Amniotic epithelial cell (primary cell): ENCODE data around the gene YIF1A.
"Not testable (repeated sequence)": the region's sequence is repeated elsewhere in the genome, so short reads cannot be mapped to it uniquely, and the experiment has no call there.

Experiments
- DNase-seq: peaks from one replicate; pipeline ENCODE4 v3.0.0-alpha.2; 2010; ENCODE audit warnings: low read depth

YIF1A gene

GRCh38 chr11:66268952-66269905, 19.7 kb downstream of the YIF1A start:
- peak; percentile 25 for DNase-seq

- peak; percentile 97 for DNase-seq
Observed at GRCh38 chr11:66268244-66268951, 20.5 kb downstream of the YIF1A start, which contains the start of gene RAB1B. RAB1B (plus strand) TSS chr11:66268639; CDS start chr11:66268680, 41 bp downstream.

GRCh38 chr11:66267379-66268243, 21.3 kb downstream of the YIF1A start:
- DNase-seq = peak; percentile 76

- no peak for DNase-seq
Observed at GRCh38 chr11:66267039-66267378, 21.9 kb downstream of the YIF1A start.

GRCh38 chr11:66266378-66267038, 22.4 kb downstream of the YIF1A start:
- DNase-seq = no peak

- DNase-seq = no peak
Observed at GRCh38 chr11:66265531-66266377, 23.2 kb downstream of the YIF1A start.

GRCh38 chr11:66264914-66265313, 24.0 kb downstream of the YIF1A start:
- DNase-seq = no peak

GRCh38 chr11:66264383-66264782, 24.6 kb downstream of the YIF1A start:
- DNase-seq = no peak

GRCh38 chr11:66263785-66264184, 25.2 kb downstream of the YIF1A start:
- no peak for DNase-seq

GRCh38 chr11:66263231-66263630, 25.7 kb downstream of the YIF1A start:
- no peak for DNase-seq

GRCh38 chr11:66262696-66263095, 26.2 kb downstream of the YIF1A start:
- no peak for DNase-seq

GRCh38 chr11:66262191-66262590, 26.8 kb downstream of the YIF1A start:
- DNase-seq = no peak

GRCh38 chr11:66261578-66261977, 27.4 kb downstream of the YIF1A start:
- DNase-seq = no peak

GRCh38 chr11:66259956-66260355, 29.0 kb downstream of the YIF1A start:
- DNase-seq = no peak

GRCh38 chr11:66259225-66259624, 29.7 kb downstream of the YIF1A start:
- no peak for DNase-seq

GRCh38 chr11:66258473-66258893, 30.5 kb downstream of the YIF1A start:
- DNase-seq = no peak

GRCh38 chr11:66253081-66253480, 35.9 kb downstream of the YIF1A start:
- DNase-seq = not testable (repeated sequence)

- no peak for DNase-seq
Observed at GRCh38 chr11:66251809-66252208, 37.1 kb downstream of the YIF1A start.

GRCh38 chr11:66248903-66249302, 40.0 kb downstream of the YIF1A start:
- no peak for DNase-seq

GRCh38 chr11:66247801-66248200, 41.1 kb downstream of the YIF1A start:
- no peak for DNase-seq

- DNase-seq = no peak
Observed at GRCh38 chr11:66247295-66247694, 41.6 kb downstream of the YIF1A start.
